Stimulated activated CD4-positive, alpha-beta T cell treated with anti-CD3 and anti-CD28 coated beads, Interleukin-15, amount 100 ng/mL, for 24 hours (primary cell): Measurements from ENCODE around the gene GRM7.

ENCODE experiments used
- DNase-seq: peaks from one replicate; pipeline ENCODE4 v3.0.0-alpha.2; 2020

GRM7 gene

GRCh38 chr3:7421065-7421464 is 560.1 kb downstream of the GRM7 start:
- DNase-seq: no peak

- DNase-seq: no peak
Measured at GRCh38 chr3:7423036-7423435, 562.1 kb downstream of the GRM7 start.

GRCh38 chr3:7423995-7424394 is 563.1 kb downstream of the GRM7 start:
- DNase-seq: no peak

- DNase-seq: no peak
Measured at GRCh38 chr3:7428206-7428718, 567.3 kb downstream of the GRM7 start.

GRCh38 chr3:7432610-7433009 is 571.7 kb downstream of the GRM7 start:
- DNase-seq: no peak

GRCh38 chr3:7433073-7433472 is 572.2 kb downstream of the GRM7 start:
- DNase-seq: no peak

- DNase-seq: no peak
Measured at GRCh38 chr3:7436542-7436941, 575.6 kb downstream of the GRM7 start.

GRCh38 chr3:7437231-7437630 is 576.3 kb downstream of the GRM7 start:
- no peak for DNase-seq

- DNase-seq: no peak
Measured at GRCh38 chr3:7439101-7439680, 578.3 kb downstream of the GRM7 start.

- no peak for DNase-seq
Measured at GRCh38 chr3:7444886-7445285, 584.0 kb downstream of the GRM7 start.

GRCh38 chr3:7445331-7445730 is 584.4 kb downstream of the GRM7 start:
- no peak for DNase-seq

- DNase-seq: no peak
Measured at GRCh38 chr3:7447197-7447769, 586.4 kb downstream of the GRM7 start.

- DNase-seq: no peak
Measured at GRCh38 chr3:7456386-7456785, 595.5 kb downstream of the GRM7 start.

GRCh38 chr3:7461202-7461825 is 600.4 kb downstream of the GRM7 start:
- DNase-seq: no peak

GRCh38 chr3:7469866-7470265 is 609.0 kb downstream of the GRM7 start:
- DNase-seq: no peak

GRCh38 chr3:7484636-7485035 is 623.7 kb downstream of the GRM7 start:
- DNase-seq: no peak

- DNase-seq: no peak
Measured at GRCh38 chr3:7487763-7488162, 626.8 kb downstream of the GRM7 start.

- DNase-seq: no peak
Measured at GRCh38 chr3:7489417-7489816, 628.5 kb downstream of the GRM7 start.

GRCh38 chr3:7498715-7499114 is 637.8 kb downstream of the GRM7 start:
- no peak for DNase-seq

- DNase-seq: no peak
Measured at GRCh38 chr3:7503431-7503830, 642.5 kb downstream of the GRM7 start.

- no peak for DNase-seq
Measured at GRCh38 chr3:7504886-7505775, 644.2 kb downstream of the GRM7 start.

- DNase-seq: no peak
Measured at GRCh38 chr3:7506606-7507180, 645.8 kb downstream of the GRM7 start.

GRCh38 chr3:7508821-7509220 is 647.9 kb downstream of the GRM7 start:
- DNase-seq: no peak
